ENCODE data around the gene SANBR.
"Not testable (repeated sequence)": the region's sequence is repeated elsewhere in the genome, so short reads cannot be mapped to it uniquely, and the experiment has no call there.

The SANBR gene

DNA sequence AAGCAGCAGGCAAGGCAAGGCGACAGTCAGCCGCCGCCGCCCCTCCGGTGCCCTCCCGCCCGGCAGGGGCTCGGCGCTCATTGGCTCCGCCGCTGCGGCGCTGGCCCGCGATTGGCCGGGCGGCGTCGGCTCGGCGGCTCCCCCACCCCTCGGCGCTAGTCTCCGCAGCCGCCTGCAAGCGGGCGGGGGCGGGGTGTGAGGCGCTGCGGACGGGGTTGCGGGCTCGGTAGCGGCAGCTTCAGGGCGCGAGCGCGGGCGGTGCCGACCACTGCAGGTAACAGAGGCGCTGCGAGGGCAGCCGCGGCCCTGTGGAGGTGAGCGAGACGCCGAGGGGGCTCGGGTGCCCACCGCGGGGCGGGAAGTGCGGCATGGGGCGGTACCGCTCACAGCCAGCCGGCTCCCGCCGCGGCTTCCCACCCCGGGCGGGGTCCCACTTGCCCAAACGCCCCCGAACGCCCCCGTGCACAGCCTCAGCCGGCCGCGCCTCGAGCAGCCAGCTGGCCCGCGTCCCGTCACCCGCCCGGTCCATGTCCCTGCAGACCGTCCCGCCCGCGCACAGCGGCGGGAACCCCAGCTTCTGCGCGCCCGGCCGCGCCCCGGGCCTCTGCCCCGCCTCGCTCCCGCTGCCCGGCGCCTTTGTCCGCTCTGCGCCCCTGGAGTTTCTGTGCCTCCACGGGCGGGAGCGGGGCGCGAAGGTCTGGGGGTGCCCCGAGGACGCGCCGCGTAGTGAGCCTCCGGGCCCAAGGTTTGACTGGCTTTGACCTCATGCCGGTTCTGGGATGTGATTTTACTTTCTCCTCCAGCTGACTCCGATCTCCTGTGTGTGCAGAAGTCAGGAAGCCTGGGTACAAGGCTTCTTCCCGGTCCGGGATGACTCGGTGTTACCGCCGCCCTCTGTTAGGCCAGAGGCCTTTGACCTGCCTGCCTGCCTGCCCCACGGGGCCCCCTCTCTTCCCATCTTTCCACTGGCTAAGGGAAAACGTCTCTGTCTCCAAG, at the start of gene SANBR:
Gene SANBR, plus strand, starts transcription at position 158 of the 996 bp plus-strand sequence. CDS start 4,480 bp downstream, outside the sequence.
- peak; percentile 87 for DNase-seq (ENCODE audit: insufficient read length, low spot score)
- peak; percentile 87 for TF ChIP-seq POLR2A (IDR thresholded peaks at IDR 0.05; ENCODE audit: low read depth, low read length)
- FAIRE-seq, result peak; percentile 94

DNA sequence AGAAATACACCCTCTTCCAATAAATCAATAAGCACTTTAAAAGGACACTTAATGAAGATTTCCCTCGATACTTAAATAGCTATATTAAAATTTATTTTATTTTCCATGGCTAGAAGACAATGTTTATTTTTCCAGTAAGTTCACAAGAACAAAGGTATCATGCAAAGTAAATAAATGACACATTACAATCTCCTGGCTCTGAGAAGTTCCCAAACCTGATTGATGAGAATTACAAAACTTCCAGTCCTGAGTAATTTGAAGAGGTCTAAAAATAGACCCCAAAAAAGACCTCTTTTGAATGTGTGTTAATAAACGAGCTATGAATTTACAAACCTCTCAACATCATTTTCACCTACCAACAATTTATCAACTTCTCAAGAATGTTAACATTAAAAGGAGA, 49.7 kb upstream of the SANBR start:
- FAIRE-seq, result no peak

DNA sequence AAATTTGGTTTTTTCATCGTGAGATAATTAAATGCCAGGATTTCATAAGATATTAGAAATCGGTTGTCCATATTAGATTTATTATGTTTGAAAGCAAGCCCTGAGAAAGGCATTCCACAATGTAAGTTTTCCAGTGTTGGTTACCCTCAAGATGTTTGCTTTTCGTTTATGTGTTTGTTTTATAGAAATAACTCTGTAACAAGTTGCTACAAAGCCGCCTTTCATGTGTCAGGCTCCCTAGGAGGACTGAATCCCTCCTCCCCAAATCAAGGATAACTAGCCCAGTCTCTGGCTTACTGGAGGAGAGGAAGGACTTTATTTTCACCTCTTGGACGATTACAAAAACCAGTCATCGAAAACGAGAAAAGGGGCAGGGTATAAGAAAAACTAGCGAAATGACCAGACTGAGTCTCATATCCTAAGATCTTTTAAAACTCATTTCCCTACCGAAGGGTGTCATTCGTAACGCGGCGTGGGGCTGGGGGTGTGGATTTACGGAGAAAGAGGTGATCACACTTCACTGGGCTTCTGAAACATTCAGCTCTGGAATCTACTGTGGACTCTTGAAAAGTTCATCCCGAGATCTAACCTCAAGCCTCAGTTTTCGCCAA, 49.2 kb upstream of the SANBR start:
- TF ChIP-seq POLR2A (IDR thresholded peaks at IDR 0.05; ENCODE audit: low read depth, low read length), result no peak
- DNase-seq (ENCODE audit: insufficient read length, low spot score) (no peak), FAIRE-seq (no peak)

More for the DNA sequence above, 49.7 kb upstream of the SANBR start:
- DNase-seq (ENCODE audit: insufficient read length, low spot score), result no peak
- no peak for TF ChIP-seq POLR2A (IDR thresholded peaks at IDR 0.05; ENCODE audit: low read depth, low read length)

DNA sequence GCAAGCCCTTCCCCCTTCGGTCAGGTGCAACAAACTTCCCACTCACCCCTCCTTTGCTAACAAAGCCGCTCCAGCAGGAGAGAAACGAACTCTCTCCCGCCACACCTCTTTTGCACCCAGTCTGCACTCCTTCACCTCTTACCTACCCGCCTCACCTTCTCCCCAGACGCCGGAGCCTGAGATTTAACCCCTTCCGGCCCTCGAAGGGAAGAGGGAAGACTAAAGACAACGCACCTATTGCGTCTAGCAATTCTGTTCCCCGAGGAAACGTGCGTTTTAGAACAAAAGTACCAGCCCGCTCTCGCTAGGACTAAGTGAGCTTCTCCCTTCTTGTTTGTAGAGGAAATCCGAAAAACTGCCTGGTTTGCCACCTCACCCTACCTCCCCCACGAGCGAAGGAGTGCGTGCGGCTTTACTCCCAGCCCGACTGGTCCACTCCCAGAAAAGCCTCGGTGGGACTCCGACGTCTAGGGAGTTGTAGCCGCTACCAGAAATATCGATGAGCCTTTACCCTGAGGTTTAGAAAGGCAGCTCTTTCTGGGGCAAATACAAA, 48.6 kb upstream of the SANBR start:
- TF ChIP-seq POLR2A (IDR thresholded peaks at IDR 0.05; ENCODE audit: low read depth, low read length), result no peak
- DNase-seq (ENCODE audit: insufficient read length, low spot score) (peak; percentile 46), FAIRE-seq (peak; percentile 20)

DNA sequence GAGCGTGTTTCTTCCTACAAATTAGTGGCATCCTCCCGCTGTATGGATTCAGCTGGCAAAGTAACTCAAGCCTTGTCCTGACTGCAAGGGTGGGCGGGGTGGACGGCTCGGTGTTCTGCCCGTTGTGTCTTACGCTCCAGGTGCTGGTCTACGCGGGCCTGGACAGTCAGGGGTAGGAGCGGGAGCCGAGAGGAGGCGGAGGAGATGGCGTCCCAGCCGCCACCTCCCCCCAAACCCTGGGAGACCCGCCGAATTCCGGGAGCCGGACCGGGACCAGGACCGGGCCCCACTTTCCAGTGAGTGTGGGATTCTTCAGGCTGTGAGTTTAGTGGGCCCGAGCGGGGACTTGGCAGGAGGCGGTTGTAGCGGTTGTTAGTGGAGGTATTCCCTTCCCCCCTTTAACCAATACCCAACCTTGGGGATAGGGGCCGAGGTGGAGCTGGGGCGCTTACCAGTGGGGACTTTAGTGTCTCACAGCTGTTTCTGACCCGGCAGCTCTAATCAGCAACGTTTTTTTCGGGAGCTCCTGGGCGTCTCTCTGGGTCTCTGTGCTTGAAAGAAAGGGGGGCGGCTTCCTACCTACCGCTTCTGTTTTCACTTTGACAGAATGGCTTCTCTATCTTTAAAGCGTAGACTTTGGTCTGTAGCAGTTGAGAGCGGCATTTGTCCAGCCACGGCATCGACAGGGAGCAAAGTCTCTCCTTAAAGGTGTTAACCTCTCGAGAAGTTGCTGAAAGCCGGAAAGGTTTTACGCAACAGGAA, 47.9 kb upstream of the SANBR start, which contains the start of the genes PEX13 and PUS10:
Gene PEX13, plus strand, starts transcription at position 165 of the 762 bp plus-strand sequence. Its CDS starts 40 bp downstream, at position 205.
Gene PUS10, minus strand, starts transcription at position 700 of the 762 bp plus-strand sequence. CDS start 6,365 bp downstream, outside the sequence.
- TF ChIP-seq POLR2A (IDR thresholded peaks at IDR 0.05; ENCODE audit: low read depth, low read length), result peak; percentile 58; the same call in 1 of the 2 replicates
- peak; percentile 71 for DNase-seq (ENCODE audit: insufficient read length, low spot score)
- FAIRE-seq, result no peak

DNA sequence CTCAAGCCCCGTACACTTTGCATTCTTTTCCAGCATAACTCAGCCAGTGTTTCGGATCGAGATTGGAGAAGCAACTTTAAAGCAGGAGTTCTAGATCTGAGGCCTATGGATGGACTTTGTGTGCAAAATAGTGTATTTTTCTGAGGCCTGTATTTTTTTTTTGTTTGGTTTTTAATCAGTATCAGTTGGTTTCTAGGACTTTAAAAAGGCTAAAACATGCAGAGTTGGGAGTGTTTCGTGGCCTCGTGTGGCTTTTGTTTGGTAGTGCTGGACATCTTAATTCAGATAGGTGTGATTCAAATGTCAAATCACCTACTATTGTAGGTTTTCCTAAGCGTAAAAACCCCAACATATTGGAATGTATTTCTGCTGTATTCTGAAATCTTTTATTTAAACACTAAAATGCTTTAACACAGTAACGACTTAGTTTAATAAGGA, 47.3 kb upstream of the SANBR start:
- FAIRE-seq (peak; percentile 81), DNase-seq (ENCODE audit: insufficient read length, low spot score) (no peak)
- no peak for TF ChIP-seq POLR2A (IDR thresholded peaks at IDR 0.05; ENCODE audit: low read depth, low read length)

DNA sequence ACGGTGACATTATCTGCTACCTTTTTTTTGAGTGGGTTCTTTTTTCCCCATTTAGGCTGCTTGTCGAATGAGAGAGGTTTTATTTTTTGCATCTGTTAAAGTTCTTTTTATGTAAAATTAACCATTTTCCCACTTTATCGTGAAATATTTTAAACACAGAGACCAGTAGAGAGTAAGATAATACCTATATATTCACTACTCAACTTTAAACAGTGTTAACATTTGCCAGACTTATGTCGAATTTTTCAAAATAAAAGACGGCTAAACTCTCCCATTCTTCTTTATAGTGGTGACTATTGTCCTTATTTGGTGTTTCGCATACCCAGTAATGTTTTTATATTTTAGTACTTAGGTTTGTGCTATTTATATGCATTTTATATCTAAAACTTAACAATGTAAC, 46.9 kb upstream of the SANBR start:
- DNase-seq (ENCODE audit: insufficient read length, low spot score) (no peak), FAIRE-seq (no peak)
- no peak for TF ChIP-seq POLR2A (IDR thresholded peaks at IDR 0.05; ENCODE audit: low read depth, low read length)

DNA sequence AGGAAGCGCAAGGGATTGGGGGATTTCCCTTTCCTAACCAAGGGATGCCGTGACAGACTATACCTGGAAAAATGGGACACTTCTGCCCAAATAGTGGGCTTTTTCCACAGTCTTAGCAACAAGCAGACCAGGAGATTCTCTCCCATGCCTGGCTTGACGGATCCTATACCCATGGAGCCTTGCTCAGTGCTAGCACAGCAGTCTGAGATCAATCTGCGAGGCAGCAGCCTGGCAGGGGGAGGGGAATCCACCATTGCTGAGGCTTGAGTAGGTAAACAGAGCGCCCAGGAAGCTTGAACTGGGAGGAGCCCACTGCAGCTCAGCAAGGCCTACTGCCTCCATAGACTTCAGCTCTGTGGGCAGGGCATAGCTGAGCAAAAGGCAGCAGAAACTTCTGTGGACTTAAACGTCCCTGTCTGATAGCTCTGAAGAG, 44.4 kb upstream of the SANBR start:
- no peak for TF ChIP-seq POLR2A (IDR thresholded peaks at IDR 0.05; ENCODE audit: low read depth, low read length)
- FAIRE-seq, result no peak
- DNase-seq (ENCODE audit: insufficient read length, low spot score), result no peak

DNA sequence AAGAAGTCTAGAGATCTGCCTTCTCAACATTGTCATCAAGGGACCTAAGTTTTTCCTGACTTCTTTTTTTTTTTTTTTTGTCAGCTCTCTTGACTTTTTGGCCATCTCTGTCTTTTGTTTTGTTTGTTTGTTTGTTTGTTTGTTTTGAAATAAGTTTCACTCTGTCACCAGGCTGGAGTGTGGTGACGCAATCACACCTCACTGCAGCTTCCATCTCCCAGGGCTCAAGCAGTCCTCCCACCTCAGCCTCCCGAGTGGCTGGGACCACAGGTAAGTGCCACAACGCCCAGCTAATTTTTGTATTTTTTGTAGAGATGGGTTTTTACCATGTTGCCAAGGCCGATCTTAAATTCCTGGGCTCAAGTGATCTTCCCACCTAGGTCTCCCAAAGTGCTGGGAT, 42.0 kb upstream of the SANBR start:
- no peak for FAIRE-seq
- no peak for DNase-seq (ENCODE audit: insufficient read length, low spot score)
- TF ChIP-seq POLR2A (IDR thresholded peaks at IDR 0.05; ENCODE audit: low read depth, low read length), result no peak

DNA sequence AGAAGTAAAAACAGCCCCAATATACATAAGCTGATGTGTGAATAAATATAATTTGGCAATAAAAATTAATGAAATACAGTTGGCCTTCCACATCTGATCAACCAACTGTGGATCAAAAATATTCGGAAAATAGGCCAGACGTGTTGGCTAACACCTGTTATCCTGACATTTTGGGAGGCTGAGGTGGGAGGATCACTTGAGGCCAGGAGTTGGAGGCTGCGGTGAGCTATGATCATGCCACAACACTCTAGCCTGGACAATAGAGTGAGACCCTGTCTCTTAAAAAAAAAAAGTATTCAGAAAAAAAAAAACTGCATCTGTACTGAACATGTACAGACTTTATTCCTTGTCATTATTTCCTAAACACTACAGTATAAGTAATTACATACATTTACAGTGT, 36.1 kb upstream of the SANBR start:
- TF ChIP-seq POLR2A (IDR thresholded peaks at IDR 0.05; ENCODE audit: low read depth, low read length), result no peak
- no peak for DNase-seq (ENCODE audit: insufficient read length, low spot score)
- FAIRE-seq, result no peak

DNA sequence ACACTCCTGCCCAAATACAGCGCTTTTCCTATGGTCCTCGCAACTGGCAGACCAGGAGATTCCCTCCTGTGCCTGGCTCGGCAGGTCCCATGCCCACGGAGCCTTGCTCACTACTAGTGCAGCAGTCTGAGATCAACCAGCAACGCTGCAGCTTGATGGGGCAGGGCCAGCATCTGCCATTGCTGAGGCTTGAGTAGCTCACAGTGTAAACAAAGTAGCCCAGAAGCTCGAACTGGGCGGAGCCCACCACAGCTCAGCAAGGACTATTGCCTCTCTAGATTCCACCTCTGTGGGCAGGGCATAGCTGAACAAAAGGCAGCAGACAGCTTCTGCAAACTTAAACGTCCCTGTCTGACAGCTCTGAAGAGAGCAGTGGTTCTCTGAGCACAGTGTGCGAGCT, 31.1 kb upstream of the SANBR start:
- FAIRE-seq; DNase-seq (ENCODE audit: insufficient read length, low spot score): not testable (repeated sequence)

DNA sequence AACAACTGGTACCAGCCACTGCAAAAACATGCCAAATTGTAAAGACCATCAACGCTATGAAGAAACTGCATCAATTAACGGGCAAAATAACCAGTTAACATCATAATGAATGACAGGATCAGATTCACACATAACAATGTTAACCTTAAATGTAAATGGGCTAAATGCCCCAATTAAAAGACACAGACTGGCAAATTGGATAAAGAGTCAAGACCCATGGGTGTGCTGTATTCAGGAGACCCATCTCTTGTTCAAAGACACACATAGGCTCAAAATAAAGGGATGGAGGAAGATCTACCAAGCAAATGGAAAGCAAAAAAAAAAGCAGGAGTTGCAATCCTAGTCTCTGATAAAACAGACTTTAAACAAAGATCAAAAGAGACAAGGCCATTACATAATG, 29.0 kb upstream of the SANBR start:
- not testable (repeated sequence) for FAIRE-seq

DNA sequence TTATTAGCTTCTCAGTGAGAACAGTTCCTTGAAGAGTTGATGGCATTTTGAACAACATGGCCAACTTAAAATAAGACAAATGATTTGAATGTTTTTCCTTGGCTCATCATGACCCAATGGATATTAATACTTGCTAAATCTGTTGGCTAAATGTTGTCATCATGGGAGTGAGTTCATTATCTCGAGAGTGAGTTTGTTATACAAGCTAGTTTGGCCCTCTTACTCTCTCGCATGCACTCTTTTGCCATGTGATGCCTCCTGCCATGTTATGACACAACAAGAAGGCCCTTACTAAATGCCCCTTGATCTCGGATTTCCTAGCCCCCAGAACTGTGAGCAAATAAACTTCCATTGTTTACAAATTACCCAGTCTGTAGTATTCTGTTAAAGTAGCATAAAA, 22.9 kb upstream of the SANBR start:
- no peak for TF ChIP-seq POLR2A (IDR thresholded peaks at IDR 0.05; ENCODE audit: low read depth, low read length)
- FAIRE-seq (no peak), DNase-seq (ENCODE audit: insufficient read length, low spot score) (no peak)

More for the DNA sequence above, 29.0 kb upstream of the SANBR start:
- DNase-seq (ENCODE audit: insufficient read length, low spot score), result not testable (repeated sequence)
